ENCODE measurements around the gene HCN3.

Gene HCN3

GRCh38 chr1:155261493-155261851 lies 15.8 kb upstream of the HCN3 start:
- Mint-ChIP-seq H3K27me3 (no peaks in the 10 kb centered on the region), H3K36me3 (ENCODE audit: insufficient read depth) (peaks cover 52% of the 10 kb centered on the region), H3K4me1 (ENCODE audit: low read depth in 2 of 2) (peaks cover 24 to 35% of the 10 kb centered on the region in 2 donors), H3K9me3 (no peaks in the 10 kb centered on the region), H3K4me3 (peak overlapping the region; percentile 93 to 97), H3K27ac (peak overlapping the region; percentile 95 to 97)
- no peak for DNase-seq
- no peak for ATAC-seq (replicated peaks)

- peaks cover 24 to 30% of the 10 kb centered on the region in 2 donors for H3K4me1 Mint-ChIP-seq (ENCODE audit: low read depth in 2 of 2)
- peak within 1 kb of the TSS; percentile 93 to 97 for H3K4me3 Mint-ChIP-seq
- ATAC-seq (replicated peaks), result peak; percentile 99
- DNase-seq, result peak; percentile 74 to 78 (median 78)
- H3K27ac Mint-ChIP-seq, result peak within 1 kb of the TSS; percentile 95 to 97
- peaks cover 52% of the 10 kb centered on the region for H3K36me3 Mint-ChIP-seq (ENCODE audit: insufficient read depth)
- H3K9me3 Mint-ChIP-seq, result no peaks in the 10 kb centered on the region
- no peaks in the 10 kb centered on the region for H3K27me3 Mint-ChIP-seq
Observed at GRCh38 chr1:155261852-155262673, 15.2 kb upstream of the HCN3 start, which contains the start of gene SCAMP3. TSS of gene SCAMP3 (minus strand) at chr1:155262360. CDS start at chr1:155262151, 209 bp downstream.

- Mint-ChIP-seq H3K36me3 (ENCODE audit: insufficient read depth) (peaks cover 53% of the 10 kb centered on the region), H3K27me3 (no peaks in the 10 kb centered on the region), H3K9me3 (no peaks in the 10 kb centered on the region), H3K4me3 (peak overlapping the region; percentile 93 to 97), H3K27ac (peak overlapping the region; percentile 95 to 97), H3K4me1 (ENCODE audit: low read depth in 2 of 2) (peaks cover 20 to 25% of the 10 kb centered on the region in 2 donors)
- DNase-seq (no peak), ATAC-seq (replicated peaks) (no peak)
Observed at GRCh38 chr1:155263067-155263466, 14.2 kb upstream of the HCN3 start.

- no peak for ATAC-seq (replicated peaks)
- no peak for DNase-seq
- peaks cover 11 to 16% of the 10 kb centered on the region in 2 donors for H3K4me1 Mint-ChIP-seq (ENCODE audit: low read depth in 2 of 2)
- no peaks in the 10 kb centered on the region for H3K27me3 Mint-ChIP-seq
- H3K4me3 Mint-ChIP-seq, result no peak overlapping the region
- H3K27ac Mint-ChIP-seq, result no peak overlapping the region
- no peaks in the 10 kb centered on the region for H3K9me3 Mint-ChIP-seq
- peaks cover 60% of the 10 kb centered on the region for H3K36me3 Mint-ChIP-seq (ENCODE audit: insufficient read depth)
Observed at GRCh38 chr1:155266553-155266952, 10.7 kb upstream of the HCN3 start.

GRCh38 chr1:155267373-155267772 lies 9.9 kb upstream of the HCN3 start:
- H3K4me3 Mint-ChIP-seq, result no peak overlapping the region
- H3K4me1 Mint-ChIP-seq (ENCODE audit: low read depth in 2 of 2), result peaks cover 7 to 12% of the 10 kb centered on the region in 2 donors
- peak overlapping the region in 1 of 2 donors; percentile 10 for H3K27ac Mint-ChIP-seq
- no peak for DNase-seq
- no peaks in the 10 kb centered on the region for H3K27me3 Mint-ChIP-seq
- H3K9me3 Mint-ChIP-seq, result no peaks in the 10 kb centered on the region
- ATAC-seq (replicated peaks), result no peak
- peaks cover 59% of the 10 kb centered on the region for H3K36me3 Mint-ChIP-seq (ENCODE audit: insufficient read depth)

GRCh38 chr1:155268630-155269029 lies 8.6 kb upstream of the HCN3 start:
- DNase-seq, result no peak
- H3K4me1 Mint-ChIP-seq (ENCODE audit: low read depth in 2 of 2), result peaks cover 15 to 21% of the 10 kb centered on the region in 2 donors
- H3K9me3 Mint-ChIP-seq, result no peaks in the 10 kb centered on the region
- peaks cover 61% of the 10 kb centered on the region for H3K36me3 Mint-ChIP-seq (ENCODE audit: insufficient read depth)
- ATAC-seq (replicated peaks), result no peak
- H3K4me3 Mint-ChIP-seq, result no peak overlapping the region
- no peaks in the 10 kb centered on the region for H3K27me3 Mint-ChIP-seq
- no peak overlapping the region for H3K27ac Mint-ChIP-seq

- Mint-ChIP-seq H3K4me1 (ENCODE audit: low read depth in 2 of 2) (peaks cover 17 to 23% of the 10 kb centered on the region in 2 donors), H3K4me3 (no peak overlapping the region), H3K27me3 (no peaks in the 10 kb centered on the region), H3K36me3 (ENCODE audit: insufficient read depth) (peaks cover 57% of the 10 kb centered on the region), H3K27ac (no peak overlapping the region), H3K9me3 (no peaks in the 10 kb centered on the region)
- DNase-seq (no peak), ATAC-seq (replicated peaks) (no peak)
Observed at GRCh38 chr1:155269381-155269780, 7.9 kb upstream of the HCN3 start.

- Mint-ChIP-seq H3K27me3 (no peaks in the 10 kb centered on the region), H3K27ac (peak overlapping the region; percentile 87 to 96), H3K4me3 (peak overlapping the region; percentile 79 to 83), H3K9me3 (no peaks in the 10 kb centered on the region), H3K36me3 (ENCODE audit: insufficient read depth) (peaks cover 45% of the 10 kb centered on the region), H3K4me1 (ENCODE audit: low read depth in 2 of 2) (peaks cover 27 to 33% of the 10 kb centered on the region in 2 donors)
- DNase-seq (no peak), ATAC-seq (replicated peaks) (peak; percentile 26)
Observed at GRCh38 chr1:155272466-155273342, 4.6 kb upstream of the HCN3 start.

GRCh38 chr1:155273343-155274245 lies 3.7 kb upstream of the HCN3 start, which contains the start of gene CLK2:
TSS of gene CLK2 (minus strand) at chr1:155273504. CDS start at chr1:155270977, 2,527 bp downstream.
- no peaks in the 10 kb centered on the region for H3K27me3 Mint-ChIP-seq
- DNase-seq (peak; percentile 89 to 92 (median 90)), ATAC-seq (replicated peaks) (peak; percentile 87)
- peaks cover 36% of the 10 kb centered on the region for H3K36me3 Mint-ChIP-seq (ENCODE audit: insufficient read depth)
- H3K9me3 Mint-ChIP-seq, result no peaks in the 10 kb centered on the region
- H3K27ac Mint-ChIP-seq, result peak within 1 kb of the TSS; percentile 87 to 96
- peaks cover 27 to 33% of the 10 kb centered on the region in 2 donors for H3K4me1 Mint-ChIP-seq (ENCODE audit: low read depth in 2 of 2)
- H3K4me3 Mint-ChIP-seq, result peak within 1 kb of the TSS; percentile 79 to 83

GRCh38 chr1:155277902-155278688 lies 832 bp downstream of the HCN3 start:
- peak; percentile 47 for ATAC-seq (replicated peaks)
- H3K27ac Mint-ChIP-seq, result peak overlapping the region in 1 of 2 donors; percentile 1
- H3K4me1 Mint-ChIP-seq (ENCODE audit: low read depth in 2 of 2), result peaks cover 16 to 18% of the 10 kb centered on the region in 2 donors
- DNase-seq, result peak; percentile 64 to 69 (median 68)
- no peaks in the 10 kb centered on the region for H3K27me3 Mint-ChIP-seq
- no peaks in the 10 kb centered on the region for H3K9me3 Mint-ChIP-seq
- no peaks in the 10 kb centered on the region for H3K36me3 Mint-ChIP-seq (ENCODE audit: insufficient read depth)
- H3K4me3 Mint-ChIP-seq, result peak overlapping the region; percentile 68 to 78

- Mint-ChIP-seq H3K9me3 (no peaks in the 10 kb centered on the region), H3K27me3 (no peaks in the 10 kb centered on the region), H3K27ac (peak overlapping the region in 1 of 2 donors; percentile 1), H3K4me1 (ENCODE audit: low read depth in 2 of 2) (peaks cover 11 to 13% of the 10 kb centered on the region in 2 donors), H3K36me3 (ENCODE audit: insufficient read depth) (no peaks in the 10 kb centered on the region), H3K4me3 (peak overlapping the region; percentile 68 to 78)
- no peak for ATAC-seq (replicated peaks)
- DNase-seq, result no peak
Observed at GRCh38 chr1:155278689-155279160, 1.5 kb downstream of the HCN3 start.

- H3K4me1 Mint-ChIP-seq (ENCODE audit: low read depth in 2 of 2), result peaks cover 10 to 12% of the 10 kb centered on the region in 2 donors
- no peak overlapping the region for H3K27ac Mint-ChIP-seq
- no peak for DNase-seq
- no peaks in the 10 kb centered on the region for H3K9me3 Mint-ChIP-seq
- H3K27me3 Mint-ChIP-seq, result no peaks in the 10 kb centered on the region
- H3K4me3 Mint-ChIP-seq, result no peak overlapping the region
- no peaks in the 10 kb centered on the region for H3K36me3 Mint-ChIP-seq (ENCODE audit: insufficient read depth)
- no peak for ATAC-seq (replicated peaks)
Observed at GRCh38 chr1:155279268-155279667, 2.0 kb downstream of the HCN3 start.

All from effector memory CD8-positive, alpha-beta T cell (primary cell).